ENCODE data around the gene TBC1D24.

DNA sequence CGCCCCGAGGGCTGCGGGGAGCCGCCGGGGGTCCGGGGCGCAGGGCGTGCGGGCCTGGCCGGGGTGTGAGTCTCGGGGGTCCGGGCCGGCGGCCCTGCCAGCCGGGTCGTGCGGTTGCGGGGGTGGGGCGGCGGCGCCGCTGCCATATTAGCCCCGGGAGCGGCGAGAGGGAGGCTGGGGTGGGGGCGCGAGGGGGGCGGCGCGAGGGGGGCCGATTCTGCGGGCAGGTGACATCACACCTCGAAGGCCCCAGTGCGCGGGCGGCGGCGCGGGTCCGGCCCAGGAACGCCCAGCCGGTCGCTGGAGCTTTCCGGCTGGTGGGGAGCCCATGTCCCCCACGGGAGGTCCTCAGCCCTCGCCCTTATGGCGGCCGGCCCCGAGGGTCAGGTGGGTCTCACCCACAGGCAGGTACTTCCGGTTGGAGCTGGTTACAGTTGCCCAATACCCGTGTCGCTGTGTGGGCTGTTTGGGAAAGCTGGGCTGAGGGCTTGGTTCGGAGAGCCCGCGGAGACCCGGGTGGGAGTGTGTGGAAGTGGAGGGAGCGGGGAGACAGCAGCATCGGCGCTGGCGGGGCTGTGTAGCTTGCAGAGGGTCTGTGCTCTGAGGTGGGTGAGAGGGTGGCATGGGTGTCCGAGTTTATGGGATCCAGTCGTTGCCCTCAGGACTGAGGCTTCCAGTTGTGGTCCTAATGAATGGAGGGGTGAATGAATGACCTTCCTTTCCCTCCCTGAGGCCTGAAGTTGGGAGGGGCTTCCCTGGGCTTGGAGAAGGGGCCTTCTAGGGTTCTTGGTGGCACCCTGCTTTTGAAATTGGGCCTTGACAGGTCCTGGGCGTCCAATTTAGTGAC is 39.6 kb downstream of the TBC1D24 start:
- TF ChIP-seq, protein P1, sequence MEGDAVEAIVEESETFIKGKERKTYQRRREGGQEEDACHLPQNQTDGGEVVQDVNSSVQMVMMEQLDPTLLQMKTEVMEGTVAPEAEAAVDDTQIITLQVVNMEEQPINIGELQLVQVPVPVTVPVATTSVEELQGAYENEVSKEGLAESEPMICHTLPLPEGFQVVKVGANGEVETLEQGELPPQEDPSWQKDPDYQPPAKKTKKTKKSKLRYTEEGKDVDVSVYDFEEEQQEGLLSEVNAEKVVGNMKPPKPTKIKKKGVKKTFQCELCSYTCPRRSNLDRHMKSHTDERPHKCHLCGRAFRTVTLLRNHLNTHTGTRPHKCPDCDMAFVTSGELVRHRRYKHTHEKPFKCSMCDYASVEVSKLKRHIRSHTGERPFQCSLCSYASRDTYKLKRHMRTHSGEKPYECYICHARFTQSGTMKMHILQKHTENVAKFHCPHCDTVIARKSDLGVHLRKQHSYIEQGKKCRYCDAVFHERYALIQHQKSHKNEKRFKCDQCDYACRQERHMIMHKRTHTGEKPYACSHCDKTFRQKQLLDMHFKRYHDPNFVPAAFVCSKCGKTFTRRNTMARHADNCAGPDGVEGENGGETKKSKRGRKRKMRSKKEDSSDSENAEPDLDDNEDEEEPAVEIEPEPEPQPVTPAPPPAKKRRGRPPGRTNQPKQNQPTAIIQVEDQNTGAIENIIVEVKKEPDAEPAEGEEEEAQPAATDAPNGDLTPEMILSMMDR (IDR thresholded peaks at IDR 0.05 in 4 of 5, conservative IDR thresholded peaks at IDR 0.05 in 1 of 5), result no peak
- TF ChIP-seq POLR2A (IDR thresholded peaks at IDR 0.05), result peak; percentile 3 to 28
